ENCODE measurements around the gene KCNG3. TPM values are rescaled to one million over a fixed set of nuclear protein-coding genes. Genes with fewer than 3 reads are reported as not detected.

Gene KCNG3
- total RNA-seq, 4 donors from 2014 or later = 0.27 TPM; not detected in 3

GRCh38 chr2:42448163-42448562 is 45.6 kb downstream of the KCNG3 start:
- Histone ChIP-seq H3K4me3 (no peak overlapping the region), H3K4me1 (no peaks in the 10 kb centered on the region), H3K27ac (no peak overlapping the region), H3K9me3 (no peaks in the 10 kb centered on the region), H3K27me3 (no peaks in the 10 kb centered on the region), H3K36me3 (no peaks in the 10 kb centered on the region)
- TF ChIP-seq POLR2AphosphoS5 (IDR thresholded peaks at IDR 0.05) (no peak), EP300 (IDR thresholded peaks at IDR 0.05) (no peak), CTCF (IDR thresholded peaks at IDR 0.05) (no peak), POLR2A (IDR thresholded peaks at IDR 0.05) (no peak)
- no peak for ATAC-seq
- 89 to 100% methylated on average over 1 to 2 of the region's 2 CpGs for WGBS, 2 donors (ENCODE audit: low coverage in 1 of 2)

- no peak for TF ChIP-seq EP300 (IDR thresholded peaks at IDR 0.05)
- no peak for TF ChIP-seq POLR2AphosphoS5 (IDR thresholded peaks at IDR 0.05)
- no peak for TF ChIP-seq CTCF (IDR thresholded peaks at IDR 0.05)
- TF ChIP-seq POLR2A (IDR thresholded peaks at IDR 0.05) = no peak
- Histone ChIP-seq H3K4me1 (no peaks in the 10 kb centered on the region), H3K4me3 (no peak overlapping the region), H3K27ac (no peak overlapping the region), H3K9me3 (no peaks in the 10 kb centered on the region), H3K27me3 (peaks cover 7% of the 10 kb centered on the region), H3K36me3 (no peaks in the 10 kb centered on the region)
- ATAC-seq = no peak
Observed at GRCh38 chr2:42446503-42447271, 47.1 kb downstream of the KCNG3 start.

GRCh38 chr2:42443718-42444399 is 49.9 kb downstream of the KCNG3 start:
- no peak for TF ChIP-seq POLR2A (IDR thresholded peaks at IDR 0.05)
- no peak for TF ChIP-seq EP300 (IDR thresholded peaks at IDR 0.05)
- TF ChIP-seq CTCF (IDR thresholded peaks at IDR 0.05) = no peak
- no peak for TF ChIP-seq POLR2AphosphoS5 (IDR thresholded peaks at IDR 0.05)
- no peak overlapping the region for H3K4me3 ChIP-seq
- H3K27me3 ChIP-seq = peaks cover 11% of the 10 kb centered on the region
- WGBS, 2 donors (ENCODE audit: low coverage in 1 of 2) = 69 to 88% methylated on average over 5 of the region's 5 CpGs
- H3K4me1 ChIP-seq = no peaks in the 10 kb centered on the region
- H3K27ac ChIP-seq = no peak overlapping the region
- no peaks in the 10 kb centered on the region for H3K36me3 ChIP-seq
- H3K9me3 ChIP-seq = no peaks in the 10 kb centered on the region
- ATAC-seq = no peak

GRCh38 chr2:42442774-42443173 is 51.0 kb downstream of the KCNG3 start:
- WGBS, 2 donors (ENCODE audit: low coverage in 1 of 2) = 50 to 82% methylated on average over 2 of the region's 2 CpGs

GRCh38 chr2:42438685-42439084 is 55.1 kb downstream of the KCNG3 start:
- Histone ChIP-seq H3K27me3 (peaks cover 11% of the 10 kb centered on the region), H3K36me3 (no peaks in the 10 kb centered on the region), H3K4me3 (no peak overlapping the region), H3K9me3 (no peaks in the 10 kb centered on the region), H3K4me1 (no peaks in the 10 kb centered on the region), H3K27ac (no peak overlapping the region)
- no peak for ATAC-seq
- TF ChIP-seq EP300 (IDR thresholded peaks at IDR 0.05) (no peak), POLR2AphosphoS5 (IDR thresholded peaks at IDR 0.05) (no peak), CTCF (IDR thresholded peaks at IDR 0.05) (no peak), POLR2A (IDR thresholded peaks at IDR 0.05) (no peak)

More at GRCh38 chr2:42442774-42443173, 51.0 kb downstream of the KCNG3 start:
- ATAC-seq = no peak
- no peak overlapping the region for H3K4me3 ChIP-seq
- no peaks in the 10 kb centered on the region for H3K36me3 ChIP-seq
- no peak for TF ChIP-seq POLR2AphosphoS5 (IDR thresholded peaks at IDR 0.05)
- no peak for TF ChIP-seq EP300 (IDR thresholded peaks at IDR 0.05)
- no peak for TF ChIP-seq POLR2A (IDR thresholded peaks at IDR 0.05)
- H3K27ac ChIP-seq = no peak overlapping the region
- H3K9me3 ChIP-seq = no peaks in the 10 kb centered on the region
- H3K27me3 ChIP-seq = peaks cover 11% of the 10 kb centered on the region
- H3K4me1 ChIP-seq = no peaks in the 10 kb centered on the region

Data from gastroesophageal sphincter (tissue), 4 donors.